ENCODE results near the gene ADAMTSL1. TPM values are rescaled to one million over a fixed set of nuclear protein-coding genes. Genes with fewer than 3 reads are reported as not detected.

Gene ADAMTSL1
- total RNA-seq, 2 experiments from 2014 or later: not detected

GRCh38 chr9:18749711-18750110 lies 275.8 kb downstream of the ADAMTSL1 start:
- ChIA-PET CTCF (ENCODE audit: unreplicated experiment) (no interaction called here), POLR2A (interaction anchor here (0.7 kb wide), 1 partner anchor 1634 kb away, joined by 3 read pairs; no protein-coding TSS in a partner anchor)
- Histone ChIP-seq H3K36me3 (ENCODE audit: insufficient read depth, low read length) (no peaks in the 10 kb centered on the region), H3K4me3 (ENCODE audit: low read depth, low read length, poor library complexity, severe bottlenecking) (no peak overlapping the region), H3K9me3 (ENCODE audit: low read length) (no peaks in the 10 kb centered on the region), H3K27ac (ENCODE audit: low read depth, low read length, poor library complexity, severe bottlenecking) (no peak overlapping the region), H3K4me2 (ENCODE audit: low read length) (no peak overlapping the region), H3K79me2 (ENCODE audit: insufficient read depth, low read depth, low read length) (no peaks in the 10 kb centered on the region), H3K9me2 (ENCODE audit: insufficient read depth, low read length) (no peaks in the 10 kb centered on the region), H2AFZ (ENCODE audit: low read length) (no peak overlapping the region), H3K4me1 (ENCODE audit: insufficient read depth, low read length, poor library complexity, severe bottlenecking) (no peaks in the 10 kb centered on the region), H4K20me1 (ENCODE audit: insufficient read depth, low read length) (no peaks in the 10 kb centered on the region)
- BruUV-seq (replicated peaks): no TSS peak
- DNase-seq (ENCODE audit: low spot score): no peak
- TF ChIP-seq EZH2phosphoT487 (IDR thresholded peaks at IDR 0.05; ENCODE audit: borderline replicate concordance, low read depth, low read length) (no peak), CTCF (conservative IDR thresholded peaks at IDR 0.05; ENCODE audit: low read length) (no peak)
- intact Hi-C loops (cut with micrococcal nuclease; ENCODE audit: unreplicated experiment): no loop called here

GRCh38 chr9:18753904-18754303 lies 280.0 kb downstream of the ADAMTSL1 start:
- Histone ChIP-seq H3K4me2 (ENCODE audit: low read length) (no peak overlapping the region), H3K4me1 (ENCODE audit: insufficient read depth, low read length, poor library complexity, severe bottlenecking) (no peaks in the 10 kb centered on the region), H3K9me2 (ENCODE audit: insufficient read depth, low read length) (no peaks in the 10 kb centered on the region), H3K9me3 (ENCODE audit: low read length) (no peaks in the 10 kb centered on the region), H4K20me1 (ENCODE audit: insufficient read depth, low read length) (no peaks in the 10 kb centered on the region), H3K79me2 (ENCODE audit: insufficient read depth, low read depth, low read length) (no peaks in the 10 kb centered on the region), H2AFZ (ENCODE audit: low read length) (no peak overlapping the region), H3K4me3 (ENCODE audit: low read depth, low read length, poor library complexity, severe bottlenecking) (no peak overlapping the region), H3K27ac (ENCODE audit: low read depth, low read length, poor library complexity, severe bottlenecking) (no peak overlapping the region), H3K36me3 (ENCODE audit: insufficient read depth, low read length) (no peaks in the 10 kb centered on the region)
- DNase-seq (ENCODE audit: low spot score): no peak
- TF ChIP-seq EZH2phosphoT487 (IDR thresholded peaks at IDR 0.05; ENCODE audit: borderline replicate concordance, low read depth, low read length): no peak
- no peak for TF ChIP-seq CTCF (conservative IDR thresholded peaks at IDR 0.05; ENCODE audit: low read length)
- intact Hi-C loops (cut with micrococcal nuclease; ENCODE audit: unreplicated experiment): no loop called here
- no TSS peak for BruUV-seq (replicated peaks)
- POLR2A ChIA-PET: interaction anchor here (1.5 kb wide), 1 partner anchor 13 kb away, joined by 6 read pairs; no protein-coding TSS in a partner anchor
- CTCF ChIA-PET (ENCODE audit: unreplicated experiment): interaction anchor here (1.1 kb wide), 1 partner anchor 17 kb away, joined by 4 read pairs; no protein-coding TSS in a partner anchor

- intact Hi-C loops (cut with micrococcal nuclease; ENCODE audit: unreplicated experiment): no loop called here
- CTCF ChIA-PET (ENCODE audit: unreplicated experiment): interaction anchor here (1.1 kb wide), 1 partner anchor 17 kb away, joined by 4 read pairs; no protein-coding TSS in a partner anchor
- DNase-seq (ENCODE audit: low spot score): no peak
- POLR2A ChIA-PET: interaction anchor here (0.5 to 1.5 kb wide), 2 partner anchors 12 to 128 kb away, joined by 5 to 6 read pairs; no protein-coding TSS in a partner anchor
- H3K4me3 ChIP-seq (ENCODE audit: low read depth, low read length, poor library complexity, severe bottlenecking): no peak overlapping the region
- no peaks in the 10 kb centered on the region for H4K20me1 ChIP-seq (ENCODE audit: insufficient read depth, low read length)
- BruUV-seq (replicated peaks): no TSS peak
- no peaks in the 10 kb centered on the region for H3K79me2 ChIP-seq (ENCODE audit: insufficient read depth, low read depth, low read length)
- no peaks in the 10 kb centered on the region for H3K36me3 ChIP-seq (ENCODE audit: insufficient read depth, low read length)
- H3K27ac ChIP-seq (ENCODE audit: low read depth, low read length, poor library complexity, severe bottlenecking): no peak overlapping the region
- H3K4me2 ChIP-seq (ENCODE audit: low read length): no peak overlapping the region
- H3K4me1 ChIP-seq (ENCODE audit: insufficient read depth, low read length, poor library complexity, severe bottlenecking): no peaks in the 10 kb centered on the region
- TF ChIP-seq EZH2phosphoT487 (IDR thresholded peaks at IDR 0.05; ENCODE audit: borderline replicate concordance, low read depth, low read length) (no peak), CTCF (conservative IDR thresholded peaks at IDR 0.05; ENCODE audit: low read length) (no peak)
- no peak overlapping the region for H2AFZ ChIP-seq (ENCODE audit: low read length)
- no peaks in the 10 kb centered on the region for H3K9me3 ChIP-seq (ENCODE audit: low read length)
- no peaks in the 10 kb centered on the region for H3K9me2 ChIP-seq (ENCODE audit: insufficient read depth, low read length)
These were observed 280.6 kb downstream of the ADAMTSL1 start for GRCh38 chr9:18754537-18754936.
